ENCODE data around the gene ELK1.

- TF ChIP-seq CTCF (IDR thresholded peaks at IDR 0.05) (no peak), POLR2A (IDR thresholded peaks at IDR 0.05) (no peak)
These were observed 54.6 kb downstream of the ELK1 start for GRCh38 chrX:47595716-47596251.
